ENCODE results near the gene CYB5RL. TPM values are rescaled to one million over a fixed set of nuclear protein-coding genes. Genes with fewer than 3 reads are reported as not detected.

Gene CYB5RL
- total RNA-seq, 1 experiment from 2014 or later: 14.3 TPM

DNA sequence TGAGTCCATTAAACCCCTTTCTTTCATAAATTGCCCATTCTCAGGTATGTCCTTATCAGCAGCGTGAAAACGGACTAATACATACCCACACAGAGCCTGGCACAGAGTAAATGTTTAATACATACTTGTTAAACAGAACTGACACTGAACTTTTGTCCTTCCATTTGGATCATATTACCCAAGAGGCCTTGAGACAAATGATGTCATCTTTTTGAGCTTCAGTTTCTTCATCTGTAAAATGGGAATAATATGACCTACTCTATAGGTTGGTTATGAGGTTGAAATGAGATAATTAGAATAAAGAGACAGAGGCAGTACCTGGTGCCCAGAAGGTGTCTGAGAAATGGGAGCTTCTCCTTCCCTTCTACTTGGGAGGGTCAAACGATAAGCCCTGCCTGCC lies 13.8 kb downstream of the CYB5RL start:
- no peaks in the 10 kb centered on the region; the same call in 1 of the 2 replicates for H3K27me3 ChIP-seq (ENCODE audit: control insufficient read depth, insufficient read depth, low read length)
- no peak overlapping the region for H3K4me3 ChIP-seq (ENCODE audit: insufficient read depth, low read depth, low read length)
- H3K36me3 ChIP-seq (replicated peaks; ENCODE audit: control insufficient read depth, insufficient read depth, low read length): no peaks in the 10 kb centered on the region; the same call in none of the 2 replicates
- DNase-seq: no peak

DNA sequence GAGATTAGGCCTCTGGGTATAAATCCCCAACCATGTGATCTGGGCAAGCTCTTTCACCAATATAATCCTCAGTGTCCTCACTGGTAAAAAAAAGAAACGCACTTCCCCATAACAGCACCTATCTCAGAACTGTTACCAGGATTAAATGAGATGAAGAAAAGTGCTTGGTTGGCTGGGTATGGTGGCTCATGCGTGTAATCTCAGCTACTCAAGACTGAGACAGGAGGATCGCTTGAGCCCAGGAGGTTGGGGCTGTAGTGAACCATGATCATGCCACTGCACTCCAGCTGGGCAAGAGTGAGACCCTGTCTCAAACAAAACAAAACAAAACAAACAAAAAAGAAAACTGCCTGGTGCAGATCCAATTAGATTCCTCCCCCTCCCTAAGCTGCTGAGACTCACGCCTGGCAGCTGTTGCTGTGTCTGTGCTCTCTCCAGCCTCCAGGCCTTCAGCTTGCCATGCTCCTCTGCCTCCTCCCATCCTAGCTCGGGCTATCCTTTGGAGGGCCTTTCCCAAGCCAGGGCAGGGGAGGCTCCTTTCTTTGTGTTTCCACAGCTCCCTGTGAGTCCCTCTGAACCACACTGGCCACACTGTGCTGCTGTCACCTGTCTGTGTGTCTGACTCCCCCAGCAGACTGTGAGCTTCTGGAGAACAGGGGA lies 19.0 kb downstream of the CYB5RL start:
- DNase-seq: no peak
- Histone ChIP-seq H3K4me3 (ENCODE audit: insufficient read depth, low read depth, low read length) (no peak overlapping the region), H3K36me3 (replicated peaks; ENCODE audit: control insufficient read depth, insufficient read depth, low read length) (no peaks in the 10 kb centered on the region), H3K27me3 (ENCODE audit: control insufficient read depth, insufficient read depth, low read length) (no peaks in the 10 kb centered on the region; the same call in 1 of the 2 replicates)

DNA sequence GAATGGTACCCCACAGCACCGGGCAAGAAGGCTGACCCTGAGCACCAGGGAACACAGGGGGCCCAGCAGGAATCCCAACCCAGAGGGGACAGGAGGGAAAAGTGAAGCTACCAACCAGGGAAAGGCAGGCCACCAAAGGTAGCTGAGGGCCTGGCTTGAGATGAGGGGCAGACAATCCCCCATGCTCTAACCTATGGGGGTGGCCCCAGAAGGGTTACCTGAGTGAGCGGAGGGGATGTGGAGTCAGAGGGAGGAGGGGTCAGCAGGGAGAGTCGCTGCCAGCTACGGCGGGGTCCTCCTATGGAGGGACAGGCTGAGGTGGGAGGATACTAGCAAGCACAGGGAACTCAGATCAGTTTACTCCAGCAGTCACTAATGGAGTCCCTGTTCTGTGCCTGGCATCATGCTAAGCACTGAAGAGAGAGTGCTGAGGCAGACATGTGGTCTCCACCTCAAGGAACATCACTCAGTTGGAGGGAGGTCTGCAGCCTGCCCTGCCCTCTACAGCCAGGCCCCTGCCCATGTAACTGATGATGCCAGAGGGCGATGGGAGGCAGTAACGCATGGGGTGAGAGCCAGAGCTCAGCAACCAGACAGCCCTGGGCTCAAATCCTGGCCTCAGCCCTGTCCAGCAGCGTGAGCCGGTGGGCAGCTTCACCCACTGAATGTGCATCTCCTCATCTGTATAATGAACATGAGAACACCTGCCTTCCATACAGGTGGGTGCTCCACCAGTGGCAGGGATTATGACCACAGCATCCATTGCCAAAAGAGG lies 21.3 kb downstream of the CYB5RL start:
- no peak for DNase-seq
- Histone ChIP-seq H3K4me3 (ENCODE audit: insufficient read depth, low read depth, low read length) (no peak overlapping the region), H3K36me3 (replicated peaks; ENCODE audit: control insufficient read depth, insufficient read depth, low read length) (no peaks in the 10 kb centered on the region), H3K27me3 (ENCODE audit: control insufficient read depth, insufficient read depth, low read length) (no peaks in the 10 kb centered on the region; the same call in 1 of the 2 replicates)

DNA sequence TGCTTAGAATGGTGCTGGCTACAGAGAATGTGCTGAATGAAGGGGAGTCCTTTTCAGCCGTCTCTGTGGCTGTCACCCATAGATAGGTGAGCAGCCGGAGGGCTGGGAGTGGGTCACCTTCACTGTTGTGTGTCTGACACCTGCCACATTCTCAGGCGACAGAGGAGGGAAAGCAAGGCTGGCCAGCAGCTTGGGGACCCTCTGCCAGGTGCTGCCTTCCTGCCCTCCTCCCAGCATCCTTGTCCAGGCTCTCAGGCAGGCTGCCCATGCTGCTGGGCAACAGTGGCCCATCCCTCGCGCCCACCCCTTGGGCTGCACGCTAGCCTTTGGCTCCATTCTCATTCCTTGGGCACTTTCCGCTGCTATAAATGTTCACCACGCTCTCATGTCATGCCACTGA lies 22.1 kb downstream of the CYB5RL start:
- Histone ChIP-seq H3K4me3 (ENCODE audit: insufficient read depth, low read depth, low read length) (no peak overlapping the region), H3K27me3 (ENCODE audit: control insufficient read depth, insufficient read depth, low read length) (no peaks in the 10 kb centered on the region; the same call in 1 of the 2 replicates)
- DNase-seq: no peak

DNA sequence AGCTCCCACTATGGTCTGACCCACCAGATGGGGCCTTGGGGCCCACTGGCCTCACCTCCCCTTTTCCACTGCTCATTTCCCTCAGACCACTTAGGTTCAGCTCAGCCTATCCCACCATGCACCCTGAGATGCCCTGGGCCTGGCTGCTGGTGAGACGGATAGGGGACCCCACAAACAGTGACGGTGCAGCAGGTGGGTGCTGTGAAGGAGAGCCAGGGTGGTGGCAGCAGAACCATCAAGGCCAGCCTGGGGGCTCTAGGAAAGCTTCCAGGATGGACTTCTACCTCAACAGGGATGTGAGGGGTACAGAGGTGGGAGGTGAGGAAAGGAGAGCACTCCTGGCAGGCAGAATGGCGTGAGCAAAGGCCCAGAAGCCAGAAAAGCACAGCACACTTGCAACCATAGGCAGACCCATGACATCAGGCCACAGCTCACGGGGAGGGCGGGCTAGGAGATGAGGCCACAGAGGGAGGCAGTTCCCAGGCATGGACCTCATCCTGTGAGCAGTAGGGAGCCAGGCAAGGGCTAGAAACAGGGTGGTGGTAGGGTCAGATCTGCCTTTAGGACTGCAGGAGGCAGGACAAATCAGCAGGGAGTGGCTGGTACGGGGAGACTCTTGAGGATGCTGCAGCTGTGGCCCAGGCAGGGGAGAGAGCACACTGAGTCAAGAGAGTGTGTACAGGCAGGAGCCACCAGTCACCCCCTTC lies 23.1 kb downstream of the CYB5RL start:
- H3K36me3 ChIP-seq (replicated peaks; ENCODE audit: control insufficient read depth, insufficient read depth, low read length): no peaks in the 10 kb centered on the region
- H3K27me3 ChIP-seq (ENCODE audit: control insufficient read depth, insufficient read depth, low read length): no peaks in the 10 kb centered on the region; the same call in 1 of the 2 replicates
- H3K4me3 ChIP-seq (ENCODE audit: insufficient read depth, low read depth, low read length): no peak overlapping the region
- no peak for DNase-seq

More for the DNA sequence above, 22.1 kb downstream of the CYB5RL start:
- no peaks in the 10 kb centered on the region for H3K36me3 ChIP-seq (replicated peaks; ENCODE audit: control insufficient read depth, insufficient read depth, low read length)

DNA sequence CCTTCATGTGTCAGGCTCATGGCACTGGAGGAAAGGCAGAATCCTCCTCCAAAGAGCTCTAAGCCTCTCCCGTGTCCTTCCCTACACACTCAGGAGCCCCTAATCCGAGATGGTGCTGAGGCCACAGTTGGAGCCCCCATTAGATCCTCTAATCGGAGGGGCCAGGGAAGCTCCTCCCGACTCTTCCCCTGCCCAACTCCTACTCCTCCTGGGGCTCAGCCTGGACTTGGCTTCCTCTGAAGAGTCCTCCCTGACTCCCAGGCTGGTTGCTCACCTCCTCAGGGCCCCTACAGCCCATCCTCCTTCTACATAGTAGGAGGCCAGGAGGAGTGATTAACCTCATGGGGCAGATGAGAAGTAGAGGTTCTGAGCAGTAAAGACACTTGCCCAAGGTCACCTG lies 25.7 kb downstream of the CYB5RL start:
- H3K36me3 ChIP-seq (replicated peaks; ENCODE audit: control insufficient read depth, insufficient read depth, low read length): no peaks in the 10 kb centered on the region
- no peaks in the 10 kb centered on the region; the same call in 1 of the 2 replicates for H3K27me3 ChIP-seq (ENCODE audit: control insufficient read depth, insufficient read depth, low read length)
- no peak overlapping the region for H3K4me3 ChIP-seq (ENCODE audit: insufficient read depth, low read depth, low read length)
- DNase-seq: no peak

DNA sequence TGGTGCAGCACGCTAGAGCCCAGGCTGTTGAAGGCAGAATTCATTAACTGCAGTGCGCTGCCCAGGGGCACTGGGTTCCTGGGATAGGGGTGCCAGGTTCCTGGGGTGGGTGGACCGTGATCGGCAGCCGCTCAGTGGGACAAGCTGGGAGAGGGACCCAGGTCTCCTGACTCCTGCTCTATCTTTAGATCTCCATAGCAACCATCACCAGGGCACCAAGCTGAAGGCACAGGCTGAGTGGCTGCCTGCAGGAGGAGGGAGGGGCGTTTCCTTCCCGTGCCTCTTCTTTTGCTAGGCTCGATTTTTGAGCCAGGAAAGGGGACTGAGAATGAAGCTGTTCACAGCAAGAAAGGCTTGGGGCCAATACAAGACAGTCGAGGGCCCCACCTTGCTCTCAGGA lies 26.1 kb downstream of the CYB5RL start:
- no peak for DNase-seq
- Histone ChIP-seq H3K27me3 (ENCODE audit: control insufficient read depth, insufficient read depth, low read length) (no peaks in the 10 kb centered on the region; the same call in 1 of the 2 replicates), H3K4me3 (ENCODE audit: insufficient read depth, low read depth, low read length) (no peak overlapping the region), H3K36me3 (replicated peaks; ENCODE audit: control insufficient read depth, insufficient read depth, low read length) (no peaks in the 10 kb centered on the region)

DNA sequence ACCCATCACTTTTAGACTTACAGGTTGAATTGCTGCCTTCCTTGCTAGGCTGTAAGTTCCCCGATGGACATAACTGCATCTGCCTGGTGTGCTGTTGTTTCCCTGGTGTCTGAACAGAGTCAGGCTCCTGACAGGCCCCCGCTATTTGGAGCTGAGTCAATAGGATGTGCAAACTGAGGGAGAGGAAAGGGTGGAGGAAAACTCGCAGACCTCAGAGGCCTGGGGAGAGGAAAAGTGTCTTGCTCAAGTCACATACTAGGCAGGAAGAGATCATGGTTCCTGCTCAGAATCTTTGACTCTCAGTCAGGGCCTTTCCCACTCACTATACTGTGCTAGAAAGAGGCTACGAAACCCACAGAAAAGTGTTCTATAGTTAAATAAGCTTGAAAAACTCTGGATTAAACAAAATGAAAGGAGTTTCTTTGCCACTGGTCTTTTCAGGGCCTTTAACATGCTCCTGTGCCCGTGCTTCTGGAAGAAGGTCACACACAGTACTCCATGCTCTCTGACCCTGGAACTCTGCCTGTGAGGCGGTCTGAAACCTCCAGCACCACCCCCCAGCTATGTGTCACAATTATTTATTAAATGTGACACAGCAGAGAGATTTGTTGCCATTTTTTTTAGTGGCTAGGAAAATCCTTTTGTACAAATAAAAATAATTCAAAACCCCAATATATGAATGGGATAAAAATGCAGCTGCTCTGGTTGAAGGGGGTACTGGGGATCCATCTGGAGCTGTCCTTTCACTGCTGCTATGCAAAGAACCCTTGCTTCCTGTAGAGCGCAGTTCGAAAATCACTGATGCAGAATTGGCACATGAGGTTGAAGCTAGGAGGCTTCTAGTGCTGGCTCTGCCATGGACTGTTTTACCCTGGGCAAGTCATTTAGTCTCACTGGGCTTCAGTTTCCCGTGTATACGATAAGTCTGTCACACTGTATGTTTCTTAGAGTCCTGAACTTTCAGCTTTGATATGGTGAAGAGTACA lies 26.9 kb downstream of the CYB5RL start:
- Histone ChIP-seq H3K36me3 (replicated peaks; ENCODE audit: control insufficient read depth, insufficient read depth, low read length) (no peaks in the 10 kb centered on the region), H3K4me3 (ENCODE audit: insufficient read depth, low read depth, low read length) (no peak overlapping the region), H3K27me3 (ENCODE audit: control insufficient read depth, insufficient read depth, low read length) (no peaks in the 10 kb centered on the region; the same call in 1 of the 2 replicates)
- DNase-seq: no peak

DNA sequence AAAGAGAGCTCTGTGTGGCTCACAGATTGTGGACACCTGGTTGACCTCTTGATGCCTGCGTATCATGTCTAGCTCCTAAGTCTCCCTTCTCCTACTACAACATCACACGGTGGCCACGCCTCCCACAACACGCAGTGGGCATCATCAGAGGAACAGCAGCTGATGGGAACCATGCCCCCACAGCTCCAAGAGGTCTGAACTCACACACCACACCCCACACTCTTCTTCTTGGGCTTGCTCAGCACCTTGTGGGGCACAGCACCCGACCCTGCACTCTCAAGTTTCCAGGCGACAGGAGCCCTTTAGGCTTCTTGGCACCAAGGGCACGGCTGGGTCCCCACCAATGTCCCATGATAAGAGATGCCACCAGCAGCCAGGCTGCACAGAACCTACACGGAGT lies 28.2 kb downstream of the CYB5RL start:
- no peak for DNase-seq
- Histone ChIP-seq H3K36me3 (replicated peaks; ENCODE audit: control insufficient read depth, insufficient read depth, low read length) (no peaks in the 10 kb centered on the region), H3K27me3 (ENCODE audit: control insufficient read depth, insufficient read depth, low read length) (no peaks in the 10 kb centered on the region; the same call in 1 of the 2 replicates), H3K4me3 (ENCODE audit: insufficient read depth, low read depth, low read length) (no peak overlapping the region)

DNA sequence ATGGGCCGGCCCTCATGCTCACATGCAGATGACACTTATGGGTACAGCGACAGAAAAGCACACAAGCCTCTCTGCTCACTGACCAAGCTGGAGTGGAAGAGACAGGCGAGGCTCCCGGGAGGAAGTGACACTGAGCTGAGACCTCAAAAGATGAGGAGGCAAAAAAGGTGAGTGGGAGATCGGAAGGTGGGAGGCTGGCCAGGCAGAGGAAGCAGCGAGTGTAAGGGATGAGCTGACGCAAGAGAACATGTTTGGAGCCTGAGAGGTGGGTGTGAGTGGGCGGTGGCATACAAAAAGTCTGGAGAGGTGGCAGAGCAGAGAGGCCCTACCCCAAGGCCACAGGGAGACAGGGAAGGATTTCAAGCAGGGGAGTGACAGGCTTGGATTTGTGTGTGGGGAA lies 28.8 kb downstream of the CYB5RL start:
- no peaks in the 10 kb centered on the region for H3K36me3 ChIP-seq (replicated peaks; ENCODE audit: control insufficient read depth, insufficient read depth, low read length)
- no peak overlapping the region for H3K4me3 ChIP-seq (ENCODE audit: insufficient read depth, low read depth, low read length)
- H3K27me3 ChIP-seq (ENCODE audit: control insufficient read depth, insufficient read depth, low read length): no peaks in the 10 kb centered on the region; the same call in 1 of the 2 replicates
- no peak for DNase-seq

DNA sequence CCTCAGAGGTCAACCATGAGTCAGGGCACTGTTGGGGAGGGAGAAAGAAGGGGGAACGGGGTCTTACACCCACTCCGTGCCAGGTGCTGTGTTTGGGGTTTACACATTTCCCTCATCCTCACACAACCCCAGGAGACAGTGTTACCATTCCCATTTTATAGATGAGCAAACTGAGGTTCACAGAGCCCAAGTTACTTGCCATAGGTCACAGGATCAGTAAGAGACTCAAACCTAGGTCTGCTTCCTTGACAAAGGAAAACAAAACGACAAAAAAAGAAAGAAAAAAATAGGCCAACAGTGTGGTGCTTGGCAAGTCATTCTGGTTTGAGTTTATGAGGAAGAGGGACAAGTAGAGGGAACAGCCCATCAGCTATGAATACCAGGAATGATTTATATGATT lies 30.8 kb downstream of the CYB5RL start:
- Histone ChIP-seq H3K27me3 (ENCODE audit: control insufficient read depth, insufficient read depth, low read length) (no peaks in the 10 kb centered on the region), H3K36me3 (replicated peaks; ENCODE audit: control insufficient read depth, insufficient read depth, low read length) (no peaks in the 10 kb centered on the region), H3K4me3 (ENCODE audit: insufficient read depth, low read depth, low read length) (no peak overlapping the region)
- DNase-seq: no peak

DNA sequence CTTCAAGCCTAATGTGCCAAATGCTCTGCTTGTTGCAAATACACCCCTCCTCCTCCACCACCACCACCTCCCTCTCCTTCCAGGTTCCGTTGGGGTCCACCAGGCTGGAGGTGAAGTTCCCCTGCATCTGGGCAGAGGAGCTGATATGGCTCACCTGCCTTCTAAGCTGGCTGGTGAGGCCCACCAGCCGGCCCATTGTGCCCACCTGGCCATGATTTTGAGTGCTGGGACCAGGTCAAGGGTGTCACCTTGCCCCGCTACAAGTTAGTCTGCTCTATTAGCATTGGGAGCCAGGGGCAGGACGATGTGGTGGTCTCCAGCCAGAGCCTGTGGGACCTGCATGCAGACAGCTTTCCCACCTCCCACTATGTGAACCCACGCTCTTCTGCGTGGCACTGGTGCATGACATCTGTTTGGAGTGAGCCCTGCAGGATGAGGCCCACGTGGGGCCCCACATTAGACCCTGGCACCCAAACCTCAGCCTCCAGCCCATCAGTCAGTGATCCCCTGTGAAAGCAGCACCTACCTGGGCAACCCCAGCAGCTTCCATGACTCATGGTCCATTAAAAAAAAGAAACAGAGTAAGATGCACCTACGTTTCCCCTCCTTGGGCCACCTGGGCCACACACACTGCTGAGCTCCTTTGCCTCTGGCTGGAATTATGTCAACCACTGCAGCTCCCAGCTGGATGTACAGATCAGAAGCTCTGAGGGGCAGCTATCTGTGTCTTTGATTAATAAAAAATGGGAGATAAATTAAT lies 31.4 kb downstream of the CYB5RL start:
- DNase-seq: no peak
- no peak overlapping the region for H3K4me3 ChIP-seq (ENCODE audit: insufficient read depth, low read depth, low read length)
- H3K36me3 ChIP-seq (replicated peaks; ENCODE audit: control insufficient read depth, insufficient read depth, low read length): no peaks in the 10 kb centered on the region
- H3K27me3 ChIP-seq (ENCODE audit: control insufficient read depth, insufficient read depth, low read length): no peaks in the 10 kb centered on the region

DNA sequence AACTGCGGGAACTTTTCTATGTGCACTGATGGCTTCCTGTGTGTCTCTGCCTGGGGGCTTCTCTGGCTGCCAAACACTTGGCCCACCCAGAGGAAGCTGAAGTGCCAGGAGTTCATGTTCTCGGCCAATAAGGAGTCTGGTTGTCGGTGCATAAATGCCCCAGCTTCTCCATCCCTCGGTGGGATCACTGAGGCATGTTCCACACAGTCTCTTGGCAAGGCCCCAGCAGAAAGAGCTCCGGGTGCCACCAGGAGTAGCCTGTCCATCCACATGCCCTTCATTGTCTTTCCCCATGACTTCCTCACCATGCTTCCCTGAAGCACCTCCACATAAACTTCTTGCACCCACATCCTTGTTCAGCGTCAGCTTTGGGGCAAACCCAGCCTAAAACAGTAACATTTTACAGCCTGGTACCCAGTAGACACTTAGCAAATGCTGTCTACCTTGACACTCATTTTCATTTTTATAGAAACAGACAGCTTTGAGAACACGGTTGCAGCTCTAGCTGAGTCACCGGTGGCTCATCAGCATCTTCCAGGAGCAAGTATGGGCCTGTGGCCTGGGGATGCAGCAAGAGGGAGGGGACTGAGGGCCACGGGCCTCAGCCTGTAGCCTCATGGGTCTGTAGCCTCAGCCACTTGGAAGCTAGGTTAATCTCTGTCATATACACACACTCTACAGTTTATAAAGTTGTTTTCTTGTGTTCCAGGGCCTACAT lies 32.2 kb downstream of the CYB5RL start:
- Histone ChIP-seq H3K4me3 (ENCODE audit: insufficient read depth, low read depth, low read length) (no peak overlapping the region), H3K36me3 (replicated peaks; ENCODE audit: control insufficient read depth, insufficient read depth, low read length) (no peaks in the 10 kb centered on the region), H3K27me3 (ENCODE audit: control insufficient read depth, insufficient read depth, low read length) (no peaks in the 10 kb centered on the region)
- no peak for DNase-seq
